H9 (cell line): ENCODE data around the gene SYNE2. TPM values are rescaled to one million over a fixed set of nuclear protein-coding genes. Genes with fewer than 3 reads are reported as not detected.

Source experiments
- DNase-seq: peaks from one replicate; pipeline ENCODE4 v3.0.0-alpha.2; 2017
- H2AFZ ChIP-seq: one replicate; pipeline ENCODE4 v1.6.1; 2013; ENCODE audit warnings: mild to moderate bottlenecking, low read length, control low read depth, moderate library complexity
- H2AK5ac ChIP-seq: 2 replicates; pipeline ENCODE4 v1.6.1; 2013; ENCODE audit warnings: low read length, control low read depth, mixed read lengths; ENCODE audit not compliant: insufficient read length
- H2BK120ac ChIP-seq: one replicate; pipeline ENCODE4 v1.6.1; 2013; ENCODE audit warnings: low read depth, mild to moderate bottlenecking, low read length, control low read depth, inconsistent platforms; ENCODE audit not compliant: poor library complexity, severe bottlenecking
- H2BK12ac ChIP-seq: 2 replicates; pipeline ENCODE4 v1.6.1; 2013; ENCODE audit warnings: low read length, control low read depth, mixed read lengths, low read depth; ENCODE audit not compliant: insufficient read length
- H2BK15ac ChIP-seq: 2 replicates; pipeline ENCODE4 v1.6.1; 2013; ENCODE audit warnings: low read depth, low read length, control low read depth
- H2BK20ac ChIP-seq: one replicate; pipeline ENCODE4 v1.6.1; 2013; ENCODE audit warnings: low read depth, mild to moderate bottlenecking, low read length, control low read depth, inconsistent platforms; ENCODE audit not compliant: poor library complexity, severe bottlenecking
- H2BK5ac ChIP-seq: 2 replicates; pipeline ENCODE4 v1.6.1; 2013; ENCODE audit warnings: low read length, control low read depth, mixed read lengths; ENCODE audit not compliant: insufficient read length
- H3K14ac ChIP-seq: 2 replicates; pipeline ENCODE4 v1.6.1; 2013; ENCODE audit warnings: low read length, control low read depth; ENCODE audit not compliant: insufficient read depth
- H3K18ac ChIP-seq: 2 replicates; pipeline ENCODE4 v1.6.1; 2013; ENCODE audit warnings: low read depth, mild to moderate bottlenecking, mixed read lengths, low read length, control low read depth; ENCODE audit not compliant: insufficient read length
- H3K23ac ChIP-seq: 2 replicates; pipeline ENCODE4 v1.6.1; 2013; ENCODE audit warnings: low read length, control low read depth, mixed read lengths, low read depth; ENCODE audit not compliant: insufficient read length
- H3K23me2 ChIP-seq: 2 replicates; pipeline ENCODE4 v1.6.1; 2013; ENCODE audit warnings: low read depth, mild to moderate bottlenecking, mixed read lengths, low read length, control low read depth; ENCODE audit not compliant: insufficient read length, poor library complexity, severe bottlenecking
- H3K27ac ChIP-seq: 2 replicates; pipeline ENCODE4 v1.5.1; 2013; ENCODE audit warnings: low read length, control low read depth, mixed read lengths, low read depth; ENCODE audit not compliant: insufficient read length
- H3K27me3 ChIP-seq: 2 replicates; pipeline ENCODE4 v1.6.1; 2013; ENCODE audit warnings: low read length, control low read depth, inconsistent platforms; ENCODE audit not compliant: insufficient read depth
- H3K4ac ChIP-seq: 2 replicates; pipeline ENCODE4 v1.6.1; 2013; ENCODE audit warnings: low read depth, mild to moderate bottlenecking, control low read depth, inconsistent platforms, low read length, moderate library complexity
- H3K4me1 ChIP-seq: 2 replicates; pipeline ENCODE4 v1.6.1; 2013; ENCODE audit warnings: low read length, control low read depth, inconsistent platforms; ENCODE audit not compliant: insufficient read depth
- H3K4me2 ChIP-seq: 2 replicates; pipeline ENCODE4 v1.6.1; 2013; ENCODE audit warnings: low read length, control low read depth, mixed read lengths; ENCODE audit not compliant: insufficient read length, insufficient read depth
- H3K56ac ChIP-seq: 2 replicates; pipeline ENCODE4 v1.6.1; 2013; ENCODE audit warnings: low read depth, mild to moderate bottlenecking, mixed read lengths, low read length, control low read depth; ENCODE audit not compliant: insufficient read length
- H3K79me1 ChIP-seq: 2 replicates; pipeline ENCODE4 v1.6.1; 2013; ENCODE audit warnings: low read depth, mild to moderate bottlenecking, moderate library complexity, low read length, control low read depth, inconsistent platforms; ENCODE audit not compliant: insufficient read depth, poor library complexity, severe bottlenecking
- H3K79me2 ChIP-seq: 2 replicates; pipeline ENCODE4 v1.6.1; 2013; ENCODE audit warnings: low read length, control low read depth, inconsistent platforms; ENCODE audit not compliant: insufficient read depth
- H3K9ac ChIP-seq: 2 replicates; pipeline ENCODE4 v1.6.1; 2013; ENCODE audit warnings: low read length, control low read depth, mixed read lengths; ENCODE audit not compliant: insufficient read length; ENCODE audit errors: extremely low read depth
- H3K9me3 ChIP-seq: one replicate; pipeline ENCODE4 v1.6.1; 2013; ENCODE audit warnings: low read depth, low read length, inconsistent platforms; ENCODE audit not compliant: control insufficient read depth
- H3T11ph ChIP-seq: one replicate; pipeline ENCODE4 v1.6.1; 2013; ENCODE audit warnings: mild to moderate bottlenecking, low read length, control low read depth, inconsistent platforms
- H4K20me1 ChIP-seq: one replicate; pipeline ENCODE4 v1.6.1; 2013; ENCODE audit not compliant: control insufficient read depth, insufficient read length, insufficient read depth
- H4K5ac ChIP-seq: 2 replicates; pipeline ENCODE4 v1.6.1; 2013; ENCODE audit warnings: low read depth, mild to moderate bottlenecking, mixed read lengths, low read length, control low read depth; ENCODE audit not compliant: insufficient read length
- H4K8ac ChIP-seq: replicated peaks from 2 replicates; pipeline ENCODE4 v1.6.1; 2013; ENCODE audit warnings: low read length, control low read depth, mixed read lengths, low read depth; ENCODE audit not compliant: insufficient read length
- H4K91ac ChIP-seq: 2 replicates; pipeline ENCODE4 v1.6.1; 2013; ENCODE audit warnings: low read depth, mild to moderate bottlenecking, moderate library complexity, mixed read lengths, low read length, control low read depth; ENCODE audit not compliant: insufficient read length
- H3K27ac Mint-ChIP-seq, 3 experiments: 2 replicates in 2 of 3; 3 replicates in 1 of 3; pipeline ENCODE4 v1.8.0; 2020 to 2021; ENCODE audit warnings: mixed read lengths in 3 of 3, mild to moderate bottlenecking in 1 of 3, moderate library complexity in 1 of 3
- H3K27me3 Mint-ChIP-seq: 2 replicates; pipeline ENCODE4 v1.8.0; 2021; ENCODE audit warnings: low read depth, mild to moderate bottlenecking, moderate library complexity, mixed read lengths
- H3K36me3 Mint-ChIP-seq, 3 experiments: 2 replicates in 2 of 3; 3 replicates in 1 of 3; pipeline ENCODE4 v1.8.0; 2020 to 2021; ENCODE audit warnings: low read depth in 3 of 3, mixed read lengths in 3 of 3; ENCODE audit not compliant: insufficient read depth in 1 of 3
- H3K4me1 Mint-ChIP-seq, 2 experiments: 2 replicates each; pipeline ENCODE4 v1.8.0; 2020; ENCODE audit warnings: mixed read lengths in 2 of 2
- H3K4me3 Mint-ChIP-seq, 2 experiments: 2 replicates in 1 of 2; 3 replicates in 1 of 2; pipeline ENCODE4 v1.8.0; 2020 to 2021; ENCODE audit warnings: mild to moderate bottlenecking in 2 of 2, mixed read lengths in 2 of 2, moderate library complexity in 1 of 2
- H3K9me3 Mint-ChIP-seq, 2 experiments: 2 replicates in 1 of 2; 3 replicates in 1 of 2; pipeline ENCODE4 v1.8.0; 2020; ENCODE audit warnings: mild to moderate bottlenecking in 2 of 2, mixed read lengths in 2 of 2, moderate library complexity in 1 of 2
- CTCF ChIP-seq: fragments of 200-600 bp; sonication (generic); conservative IDR thresholded peaks from 3 replicates; pipeline ENCODE4 v1.8.0; 2021; ENCODE audit warnings: antibody characterized with exemption, mild to moderate bottlenecking
- WGBS: extraction: QIAGEN DNeasy Blood & Tissue Kit; methylation state at CpG from one replicate; pipeline ENCODE4 v1.1.7; 2013; ENCODE audit warnings: missing lambda C conversion rate, low lambda C conversion rate, mixed read lengths; ENCODE audit not compliant: insufficient read length; ENCODE audit errors: extremely low coverage; 5-methylcytosine and 5-hydroxymethylcytosine counted together
- total RNA-seq: library from RNA; stranded (reverse); gene quantifications from 2 replicates; pipeline ENCODE4 v1.2.1, GENCODE V29; 2021

SYNE2 gene
- total RNA-seq, 1 experiment from 2014 or later: 43.3 TPM

GRCh38 chr14:64196056-64196455 lies 343.3 kb downstream of the SYNE2 start:
- no peaks in the 10 kb centered on the region for H3K27me3 Mint-ChIP-seq
- Histone ChIP-seq H3K9me3 (no peaks in the 10 kb centered on the region), H3K18ac (no peak overlapping the region), H3K56ac (no peak overlapping the region), H3K9ac (no peak overlapping the region), H4K8ac (no peak overlapping the region), H3K23me2 (peaks cover 4% of the 10 kb centered on the region), H2AK5ac (no peak overlapping the region), H3K4me2 (no peak overlapping the region), H2BK12ac (no peak overlapping the region), H3K4me1 (no peaks in the 10 kb centered on the region; the same call in 1 of the 2 replicates), H3K23ac (no peak overlapping the region), H4K20me1 (no peaks in the 10 kb centered on the region), H2BK120ac (no peak overlapping the region), H2BK20ac (no peak overlapping the region), H3K27ac (no peak overlapping the region), H3K79me2 (no peaks in the 10 kb centered on the region), H3K27me3 (no peaks in the 10 kb centered on the region), H4K91ac (no peak overlapping the region), H3K4ac (no peak overlapping the region), H4K5ac (no peak overlapping the region), H2BK15ac (no peak overlapping the region), H2AFZ (no peak overlapping the region), H3K14ac (no peak overlapping the region), H2BK5ac (no peak overlapping the region), H3K79me1 (no peaks in the 10 kb centered on the region), H3T11ph (no peak overlapping the region)
- H3K36me3 Mint-ChIP-seq: peaks cover 8 to 20% (median 11%) of the 10 kb centered on the region in 3 experiments; a peak in 5 of 7 replicates
- DNase-seq: no peak
- no peak overlapping the region; a peak in 1 of 5 replicates for H3K4me3 Mint-ChIP-seq
- WGBS: no CpG with 5 or more reads among the region's 5 CpGs
- 0 out of 7 replicates have a peak overlapping the region, but pooled peaks of 1 of the 3 experiments have one; percentile 10 for H3K27ac Mint-ChIP-seq
- H3K9me3 Mint-ChIP-seq: no peaks in the 10 kb centered on the region; a peak in 1 of 5 replicates
- H3K4me1 Mint-ChIP-seq: peaks cover 76 to 78% of the 10 kb centered on the region in 2 experiments
- no peak for TF ChIP-seq CTCF
